Endothelial cell of umbilical vein (primary cell): ENCODE results near the gene PITPNM1. TPM values are rescaled to one million over a fixed set of nuclear protein-coding genes. Genes with fewer than 3 reads are reported as not detected.

ENCODE experiments used
- BruUV-seq: library from RNA; stranded (reverse); fragments of 400-500 nt; replicated peaks from 2 replicates; lab custom pipeline; 2021; lab: Mats Ljungman, UMichigan
- CTCF ChIA-PET: fragments of 300-600, 350-600 bp; sonication (Branson Sonifier 250); formaldehyde crosslinking; loops from one replicate; lab custom pipeline; 2021; ENCODE audit warnings: antibody characterized with exemption, inconsistent platforms; lab: Charles Lee
- POLR2A ChIA-PET: fragments of 300-600, 350-600 bp; sonication (Branson Sonifier 250); formaldehyde crosslinking; loops from one replicate; lab custom pipeline; 2021; ENCODE audit warnings: antibody characterized with exemption, inconsistent platforms; lab: Charles Lee
- DNase-seq: peaks from one replicate; pipeline ENCODE4 v3.0.0-alpha.2; 2011; ENCODE audit warnings: low read depth, low spot score
- FAIRE-seq: peaks from 2 replicates; lab custom pipeline; 2011; peaks lifted over from hg19 to GRCh38; lab: Jason Lieb, UNC
- H2AFZ ChIP-seq: 2 replicates; pipeline ENCODE4 v1.6.0; 2012; ENCODE audit warnings: low read depth, low read length, control low read depth, inconsistent platforms
- H3K27ac ChIP-seq: 2 replicates; pipeline ENCODE4 v1.5.1; 2011; ENCODE audit warnings: low read depth, mild to moderate bottlenecking, control low read depth, low read length, moderate library complexity; ENCODE audit not compliant: insufficient read depth
- H3K27me3 ChIP-seq, 2 experiments: 2 replicates each; pipeline versions ENCODE4 v1.6.0 to v1.6.1; 2011; ENCODE audit warnings: low read length in 2 of 2, mixed read lengths in 1 of 2; ENCODE audit not compliant: control insufficient read depth in 2 of 2, insufficient read depth in 2 of 2
- H3K36me3 ChIP-seq, 2 experiments: 2 replicates in 1 of 2; 3 replicates in 1 of 2; pipeline ENCODE4 v1.5.1; 2011; ENCODE audit warnings: low read length in 2 of 2, mild to moderate bottlenecking in 1 of 2, moderate library complexity in 1 of 2; ENCODE audit not compliant: control insufficient read depth in 2 of 2, insufficient read depth in 2 of 2; ENCODE audit errors: extremely low read depth in 1 of 2
- H3K4me1 ChIP-seq: 3 replicates; pipeline ENCODE4 v1.5.1; 2011; ENCODE audit warnings: mild to moderate bottlenecking, low read length; ENCODE audit not compliant: control insufficient read depth, insufficient read depth; ENCODE audit errors: extremely low read depth
- H3K4me2 ChIP-seq: 2 replicates; pipeline ENCODE4 v1.6.1; 2011; ENCODE audit warnings: low read length, control low read depth, mixed read lengths; ENCODE audit not compliant: insufficient read depth
- H3K4me3 ChIP-seq, 3 experiments: fragments of 200-600 bp in 1 of 3; sonication (generic), shearing (Covaris generic) in 1 of 3; replicated peaks in 1 of 3; 2 replicates each; pipeline ENCODE4 v1.5.1; 2011 to 2016; ENCODE audit warnings: control low read depth in 3 of 3, low read length in 3 of 3, mild to moderate bottlenecking in 2 of 3, inconsistent platforms in 1 of 3, low read depth in 1 of 3, moderate library complexity in 1 of 3; ENCODE audit not compliant: insufficient read depth in 1 of 3
- H3K79me2 ChIP-seq: 2 replicates; pipeline ENCODE4 v1.6.0; 2012; ENCODE audit warnings: low read length, inconsistent platforms; ENCODE audit not compliant: control insufficient read depth, insufficient read depth
- H3K9ac ChIP-seq: replicated peaks from 2 replicates; pipeline ENCODE3; 2011; ENCODE audit warnings: low read length, control low read depth; ENCODE audit not compliant: insufficient read depth; ENCODE audit errors: extremely low read depth
- H3K9me1 ChIP-seq: replicated peaks from 3 replicates; pipeline ENCODE4 v1.6.0; 2011; ENCODE audit warnings: mild to moderate bottlenecking, low read length; ENCODE audit not compliant: control insufficient read depth, insufficient read depth; ENCODE audit errors: extremely low read depth
- H3K9me3 ChIP-seq: replicated peaks from 2 replicates; pipeline ENCODE4 v1.5.1; 2012; ENCODE audit warnings: low read length, inconsistent platforms; ENCODE audit not compliant: control insufficient read depth, insufficient read depth
- H4K20me1 ChIP-seq: replicated peaks from 2 replicates; pipeline ENCODE3; 2011; ENCODE audit warnings: mild to moderate bottlenecking, low read length; ENCODE audit not compliant: control insufficient read depth, insufficient read depth; ENCODE audit errors: extremely low read depth
- EZH2 ChIP-seq: IDR thresholded peaks from 2 replicates; pipeline ENCODE4 v1.6.1; 2012; ENCODE audit warnings: borderline replicate concordance, low read depth, mild to moderate bottlenecking, moderate library complexity, low read length, inconsistent platforms; ENCODE audit not compliant: severe bottlenecking
- FOS ChIP-seq: IDR thresholded peaks from 2 replicates; pipeline ENCODE4 v1.6.1; 2011; ENCODE audit warnings: mild to moderate bottlenecking, low read length, moderate library complexity, borderline replicate concordance; ENCODE audit not compliant: insufficient read depth
- GATA2 ChIP-seq: IDR thresholded peaks from 2 replicates; pipeline ENCODE4 v1.7.0; 2011; ENCODE audit warnings: low read depth, mild to moderate bottlenecking, moderate library complexity, mixed read lengths, low read length; ENCODE audit not compliant: insufficient read length, insufficient read depth
- JUN ChIP-seq: IDR thresholded peaks from 2 replicates; pipeline ENCODE4 v1.6.1; 2011; ENCODE audit warnings: borderline replicate concordance, low read depth; ENCODE audit not compliant: insufficient read length, insufficient read depth
- MYC ChIP-seq: IDR thresholded peaks from one replicate; pipeline ENCODE4 v1.6.1; 2011; ENCODE audit warnings: mild to moderate bottlenecking, low read depth, low read length
- POLR2A ChIP-seq: IDR thresholded peaks from 2 replicates; pipeline ENCODE4 v1.6.1; 2012; ENCODE audit warnings: low read depth, mild to moderate bottlenecking, control low read depth, low read length
- POLR2AphosphoS5 ChIP-seq: IDR thresholded peaks from 2 replicates; pipeline ENCODE4 v1.6.1; 2012; ENCODE audit warnings: low read depth, mild to moderate bottlenecking, control low read depth, low read length, moderate library complexity; ENCODE audit not compliant: insufficient read depth
- dilution Hi-C: fragments of 300-500 bp; cut with MboI; formaldehyde crosslinking; loops from one replicate; pipeline ENCODE4 v1.15.0; 2019; ENCODE audit warnings: low sequenced_read_pairs; ENCODE audit not compliant: extremely low pct_ligation_motif_present
- intact Hi-C: fragments of 100-400 bp; cut with micrococcal nuclease; formaldehyde crosslinking; loops from one replicate; pipeline ENCODE4 v1.10.0; 2022
- polyA plus RNA-seq, 4 experiments: library from polyadenylated mRNA; depleted of rRNA in 3 of 4; stranded (reverse) in 3 of 4; unstranded in 1 of 4; fragments of >200 nt; gene quantifications; 2 replicates each; pipeline versions ENCODE4 v1.2.1 to v1.2.3, GENCODE V29; 2011 to 2012; ENCODE audit warnings: missing spikeins in 1 of 4
- total RNA-seq: library from RNA; stranded (reverse); gene quantifications from 2 replicates; pipeline ENCODE4 v1.2.3, GENCODE V29; 2021
- TF ChIP-seq, protein P1 (sequence below): IDR thresholded peaks from 2 replicates; pipeline ENCODE4 v1.6.1; 2011; ENCODE audit not compliant: insufficient read depth, insufficient read length
- TF ChIP-seq, protein P2 (sequence below), 2 donors: IDR thresholded peaks; 1 replicate in 1 of 2; 2 replicates in 1 of 2; pipeline ENCODE4 v1.5.1; 2011; ENCODE audit warnings: low read length in 2 of 2, mild to moderate bottlenecking in 2 of 2, moderate library complexity in 2 of 2, control low read depth in 1 of 2, inconsistent platforms in 1 of 2, low read depth in 1 of 2; ENCODE audit not compliant: insufficient read depth in 1 of 2; ENCODE audit errors: extremely low read depth in 1 of 2

PITPNM1 gene
- total and polyA plus RNA-seq, 2 donors (not counting 3 experiments of a cell fraction or from before 2014, with no cell fraction given) = 16.5 to 26.4 TPM

- H3K9ac ChIP-seq = no peak overlapping the region
- H2AFZ ChIP-seq = no peak overlapping the region
- H3K9me1 ChIP-seq = no peaks in the 10 kb centered on the region
- DNase-seq (no peak), FAIRE-seq (no peak)
- H3K4me1 ChIP-seq = no peaks in the 10 kb centered on the region
- H3K36me3 ChIP-seq = no peaks in the 10 kb centered on the region
- BruUV-seq = no TSS peak
- no peaks in the 10 kb centered on the region for H3K79me2 ChIP-seq
- H3K27ac ChIP-seq = no peak overlapping the region
- no peak overlapping the region for H3K4me2 ChIP-seq
- no peaks in the 10 kb centered on the region for H4K20me1 ChIP-seq
- no peak for TF ChIP-seq POLR2AphosphoS5
- no peak for TF ChIP-seq FOS
- TF ChIP-seq EZH2 = no peak
- no peak for TF ChIP-seq MYC
- no peak for TF ChIP-seq JUN
- TF ChIP-seq, protein P1, sequence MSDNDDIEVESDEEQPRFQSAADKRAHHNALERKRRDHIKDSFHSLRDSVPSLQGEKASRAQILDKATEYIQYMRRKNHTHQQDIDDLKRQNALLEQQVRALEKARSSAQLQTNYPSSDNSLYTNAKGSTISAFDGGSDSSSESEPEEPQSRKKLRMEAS = no peak
- no peak for TF ChIP-seq GATA2
- no peak for TF ChIP-seq POLR2A
- TF ChIP-seq, protein P2, sequence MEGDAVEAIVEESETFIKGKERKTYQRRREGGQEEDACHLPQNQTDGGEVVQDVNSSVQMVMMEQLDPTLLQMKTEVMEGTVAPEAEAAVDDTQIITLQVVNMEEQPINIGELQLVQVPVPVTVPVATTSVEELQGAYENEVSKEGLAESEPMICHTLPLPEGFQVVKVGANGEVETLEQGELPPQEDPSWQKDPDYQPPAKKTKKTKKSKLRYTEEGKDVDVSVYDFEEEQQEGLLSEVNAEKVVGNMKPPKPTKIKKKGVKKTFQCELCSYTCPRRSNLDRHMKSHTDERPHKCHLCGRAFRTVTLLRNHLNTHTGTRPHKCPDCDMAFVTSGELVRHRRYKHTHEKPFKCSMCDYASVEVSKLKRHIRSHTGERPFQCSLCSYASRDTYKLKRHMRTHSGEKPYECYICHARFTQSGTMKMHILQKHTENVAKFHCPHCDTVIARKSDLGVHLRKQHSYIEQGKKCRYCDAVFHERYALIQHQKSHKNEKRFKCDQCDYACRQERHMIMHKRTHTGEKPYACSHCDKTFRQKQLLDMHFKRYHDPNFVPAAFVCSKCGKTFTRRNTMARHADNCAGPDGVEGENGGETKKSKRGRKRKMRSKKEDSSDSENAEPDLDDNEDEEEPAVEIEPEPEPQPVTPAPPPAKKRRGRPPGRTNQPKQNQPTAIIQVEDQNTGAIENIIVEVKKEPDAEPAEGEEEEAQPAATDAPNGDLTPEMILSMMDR (IDR thresholded peaks at IDR 0.05; ENCODE audit: extremely low read depth in 1 of 2, insufficient read depth in 1 of 2, low read depth in 1 of 2, low read length in 2 of 2) = no peak
- no peak overlapping the region for H3K4me3 ChIP-seq
- peaks cover 6% of the 10 kb centered on the region in 2 experiments for H3K27me3 ChIP-seq
- dilution Hi-C loops = no loop called here
- H3K9me3 ChIP-seq = no peaks in the 10 kb centered on the region
- ChIA-PET POLR2A (no interaction called here), CTCF (interaction anchor here (1.3 kb wide), 1 partner anchor 26 kb away, joined by 3 read pairs; no protein-coding TSS in a partner anchor)
- intact Hi-C loops = no loop called here
Observed at GRCh38 chr11:67544616-67545242, 39.6 kb upstream of the PITPNM1 start.
